Urinary bladder (tissue), 4 donors: ENCODE results near the gene PLD2. TPM values are rescaled to one million over a fixed set of nuclear protein-coding genes. Genes with fewer than 3 reads are reported as not detected.
"Not testable (repeated sequence)": the region's sequence is repeated elsewhere in the genome, so short reads cannot be mapped to it uniquely, and the experiment has no call there.

Source experiments
- DNase-seq: peaks from one replicate; pipeline ENCODE4 v3.0.0-alpha.2; 2015; ENCODE audit errors: extremely low spot score
- H3K27ac ChIP-seq: one replicate; pipeline ENCODE4 v1.5.1; 2013; ENCODE audit warnings: low read depth, mild to moderate bottlenecking, moderate library complexity
- H3K36me3 ChIP-seq: one replicate; pipeline ENCODE4 v1.6.1; 2013; ENCODE audit warnings: mild to moderate bottlenecking, moderate library complexity; ENCODE audit not compliant: insufficient read depth
- H3K4me1 ChIP-seq: one replicate; pipeline ENCODE4 v1.6.1; 2013; ENCODE audit warnings: mild to moderate bottlenecking, moderate library complexity; ENCODE audit not compliant: insufficient read depth
- H3K4me3 ChIP-seq: one replicate; pipeline ENCODE4 v1.5.1; 2013; ENCODE audit warnings: low read depth, low read length
- WGBS: extraction: QIAGEN DNeasy Blood & Tissue Kit; methylation state at CpG from one replicate; pipeline ENCODE4 v1.1.7; 2013; 5-methylcytosine and 5-hydroxymethylcytosine counted together
- polyA plus RNA-seq: library from polyadenylated mRNA; stranded (reverse); fragments of 200-250 nt; gene quantifications from one replicate; pipeline ENCODE4 v1.2.3, GENCODE V29; 2013
- total RNA-seq: library from RNA; depleted of rRNA; stranded (reverse); fragments of >200 nt; gene quantifications from one replicate; pipeline ENCODE4 v1.2.3, GENCODE V29; 2014
- donor health status: healthy with polysubstance abuse.
- donor health status: healthy.

PLD2 gene
- total and polyA plus RNA-seq, 2 donors, result 21.7 to 23.6 TPM

- no peak overlapping the region for H3K27ac ChIP-seq
- WGBS, result 2% methylated on average over 16 of the region's 16 CpGs
Measured at GRCh38 chr17:4806456-4806776, 536 bp upstream of the PLD2 start.

GRCh38 chr17:4807605-4808377 lies 839 bp downstream of the PLD2 start:
- peak overlapping the region; percentile 95 for H3K4me3 ChIP-seq
- H3K4me1 ChIP-seq, result no peaks in the 10 kb centered on the region
- H3K36me3 ChIP-seq, result no peaks in the 10 kb centered on the region
- no peak for DNase-seq
- 29% methylated on average over 32 of the region's 32 CpGs for WGBS
- H3K27ac ChIP-seq, result no peak overlapping the region

More at GRCh38 chr17:4806456-4806776, 536 bp upstream of the PLD2 start:
- no peak for DNase-seq
- peak overlapping the region; percentile 95 for H3K4me3 ChIP-seq
- H3K36me3 ChIP-seq, result no peaks in the 10 kb centered on the region
- no peaks in the 10 kb centered on the region for H3K4me1 ChIP-seq

- WGBS, result 57% methylated on average over 6 of the region's 6 CpGs
- Histone ChIP-seq H3K4me1 (no peaks in the 10 kb centered on the region), H3K36me3 (no peaks in the 10 kb centered on the region), H3K4me3 (no peak overlapping the region), H3K27ac (no peak overlapping the region)
- no peak for DNase-seq
Measured at GRCh38 chr17:4808378-4808767, 1.4 kb downstream of the PLD2 start.

GRCh38 chr17:4810696-4811290 lies 3.8 kb downstream of the PLD2 start:
- Histone ChIP-seq H3K36me3 (peaks cover 1% of the 10 kb centered on the region), H3K4me3 (no peak overlapping the region), H3K27ac (no peak overlapping the region), H3K4me1 (no peaks in the 10 kb centered on the region)
- WGBS, result 62% methylated on average over 13 of the region's 13 CpGs
- no peak for DNase-seq

DNA sequence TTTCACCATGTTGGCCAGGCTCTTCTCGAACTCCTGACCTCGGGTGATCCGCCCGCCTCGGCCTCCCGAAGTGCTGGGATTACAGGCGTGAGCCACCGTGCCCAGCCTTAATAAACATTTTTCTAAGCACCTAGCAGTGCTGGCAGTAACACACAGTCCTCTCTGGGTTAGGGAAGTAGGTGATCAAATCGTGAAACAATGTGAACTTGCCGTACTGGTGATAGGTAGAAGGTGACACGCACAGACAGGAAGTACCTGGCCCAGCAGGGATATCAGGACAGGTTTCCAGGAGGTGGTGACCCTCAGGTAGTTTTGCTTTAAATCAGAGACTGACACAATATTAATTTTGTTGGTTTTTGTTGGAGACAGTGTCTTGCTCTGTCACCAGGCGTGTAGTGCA lies 4.5 kb downstream of the PLD2 start:
- peaks cover 1% of the 10 kb centered on the region for H3K36me3 ChIP-seq
- 90% methylated on average over 12 of the region's 12 CpGs for WGBS
- no peak for DNase-seq

GRCh38 chr17:4812690-4813089 lies 5.7 kb downstream of the PLD2 start:
- peaks cover 1% of the 10 kb centered on the region for H3K36me3 ChIP-seq
- no peak for DNase-seq
- no peaks in the 10 kb centered on the region for H3K4me1 ChIP-seq
- no peak overlapping the region for H3K27ac ChIP-seq
- no peak overlapping the region for H3K4me3 ChIP-seq
- WGBS, result 88% methylated on average over 7 of the region's 7 CpGs

More for the DNA sequence above, 4.5 kb downstream of the PLD2 start:
- Histone ChIP-seq H3K27ac (no peak overlapping the region), H3K4me3 (no peak overlapping the region), H3K4me1 (no peaks in the 10 kb centered on the region)

DNA sequence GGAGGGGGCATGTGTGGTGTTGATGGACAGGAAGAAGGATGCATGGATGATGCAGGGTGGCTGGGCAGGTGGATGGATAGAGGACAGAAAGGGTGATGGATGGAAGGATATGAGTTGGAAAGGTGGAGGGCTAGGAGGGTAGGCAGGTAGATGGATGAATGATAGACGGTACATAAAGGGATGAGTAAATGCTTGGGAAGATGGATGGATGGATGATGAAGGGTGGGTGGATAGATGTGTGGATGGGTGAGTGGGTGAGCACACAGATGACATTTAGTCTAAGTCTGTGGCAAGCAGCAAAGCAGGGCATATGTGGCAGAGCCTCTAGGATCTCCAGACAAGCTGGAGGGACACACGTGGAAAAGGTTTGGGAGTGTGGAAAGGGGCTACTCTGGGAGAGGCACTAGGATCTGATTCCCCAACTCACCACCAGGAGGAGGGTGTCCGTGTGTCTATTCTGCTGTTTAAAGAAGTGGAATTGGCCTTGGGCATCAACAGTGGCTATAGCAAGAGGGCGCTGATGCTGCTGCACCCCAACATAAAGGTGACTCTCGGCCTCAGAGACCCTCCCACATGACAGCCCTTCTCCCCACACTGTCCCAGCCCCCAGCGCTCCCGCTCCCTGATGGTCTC lies 8.2 kb downstream of the PLD2 start:
- Histone ChIP-seq H3K36me3 (peaks cover 1% of the 10 kb centered on the region), H3K4me3 (no peak overlapping the region)
- 81% methylated on average over 7 of the region's 7 CpGs for WGBS

GRCh38 chr17:4816826-4817225 lies 9.9 kb downstream of the PLD2 start:
- DNase-seq, result no peak
- H3K4me3 ChIP-seq, result no peak overlapping the region
- 96% methylated on average over 13 of the region's 13 CpGs for WGBS
- no peak overlapping the region for H3K27ac ChIP-seq
- H3K36me3 ChIP-seq, result peaks cover 1% of the 10 kb centered on the region
- H3K4me1 ChIP-seq, result no peaks in the 10 kb centered on the region

More for the DNA sequence above, 8.2 kb downstream of the PLD2 start:
- no peaks in the 10 kb centered on the region for H3K4me1 ChIP-seq
- no peak for DNase-seq
- H3K27ac ChIP-seq, result no peak overlapping the region

DNA sequence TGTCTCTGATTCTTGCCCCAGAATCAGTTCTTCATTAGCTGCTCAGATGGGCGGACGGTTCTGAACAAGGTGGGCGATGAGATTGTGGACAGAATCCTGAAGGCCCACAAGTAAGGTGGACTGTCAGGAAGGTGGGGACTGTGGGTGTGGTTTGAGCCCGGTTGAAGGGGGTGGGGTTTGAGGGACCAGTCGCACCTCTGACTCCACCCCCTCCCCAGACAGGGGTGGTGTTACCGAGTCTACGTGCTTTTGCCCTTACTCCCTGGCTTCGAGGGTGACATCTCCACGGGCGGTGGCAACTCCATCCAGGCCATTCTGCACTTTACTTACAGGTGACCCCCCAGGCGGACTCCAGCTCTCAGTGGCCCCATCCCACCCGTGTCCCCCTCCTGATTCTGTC lies 11.3 kb downstream of the PLD2 start:
- 76% methylated on average over 12 of the region's 12 CpGs for WGBS
- H3K4me3 ChIP-seq, result no peak overlapping the region
- H3K4me1 ChIP-seq, result no peaks in the 10 kb centered on the region
- H3K27ac ChIP-seq, result no peak overlapping the region
- peaks cover 1% of the 10 kb centered on the region for H3K36me3 ChIP-seq
- DNase-seq, result no peak

GRCh38 chr17:4822835-4823234 lies 15.9 kb downstream of the PLD2 start:
- no peaks in the 10 kb centered on the region for H3K4me1 ChIP-seq
- peaks cover 3% of the 10 kb centered on the region for H3K36me3 ChIP-seq
- WGBS, result 72% methylated on average over 3 of the region's 3 CpGs
- DNase-seq, result no peak
- no peak overlapping the region for H3K27ac ChIP-seq
- no peak overlapping the region for H3K4me3 ChIP-seq

DNA sequence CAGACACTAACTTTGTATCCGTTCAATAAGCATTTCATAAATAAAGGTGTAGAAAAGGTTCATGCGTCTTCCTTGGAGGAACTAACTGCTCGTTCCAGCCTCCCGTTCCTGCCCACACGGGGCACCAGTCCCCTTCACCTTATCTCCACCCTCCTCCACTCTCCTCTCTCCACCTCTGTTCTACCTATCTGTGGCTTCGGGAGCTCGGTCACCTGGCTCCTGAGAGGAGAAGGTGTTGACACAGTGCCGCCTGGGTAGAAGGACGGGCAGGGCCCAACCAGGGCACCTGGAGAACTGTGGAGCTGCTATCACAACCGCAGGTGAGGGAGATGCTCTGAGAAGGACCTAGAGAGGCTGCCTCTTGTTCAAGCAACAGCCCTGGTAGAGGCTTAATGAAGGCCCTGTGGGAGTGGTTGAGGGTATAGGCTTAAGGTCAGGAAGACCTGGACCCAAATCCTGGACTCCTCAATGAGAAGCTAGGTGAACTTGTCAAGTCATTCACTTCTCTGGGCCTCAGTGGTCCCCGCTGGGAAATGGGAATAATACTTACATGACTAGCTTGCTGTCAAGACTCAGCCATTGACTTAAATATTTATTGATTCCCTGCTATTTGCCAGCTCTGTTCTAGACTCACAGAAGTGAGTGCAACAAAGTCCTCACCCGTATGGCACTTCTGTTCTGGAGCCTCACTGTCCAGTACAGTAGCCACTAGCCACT lies 16.6 kb downstream of the PLD2 start:
- DNase-seq, result no peak
- Histone ChIP-seq H3K4me3 (no peak overlapping the region), H3K4me1 (no peaks in the 10 kb centered on the region), H3K27ac (no peak overlapping the region), H3K36me3 (peaks cover 3% of the 10 kb centered on the region)
- 77% methylated on average over 12 of the region's 12 CpGs for WGBS

- Histone ChIP-seq H3K4me1 (no peaks in the 10 kb centered on the region), H3K4me3 (no peak overlapping the region), H3K27ac (no peak overlapping the region), H3K36me3 (peaks cover 3% of the 10 kb centered on the region)
- no peak for DNase-seq
- WGBS, result 65% methylated on average over 8 of the region's 8 CpGs
Measured at GRCh38 chr17:4827399-4827798, 20.4 kb downstream of the PLD2 start.

DNA sequence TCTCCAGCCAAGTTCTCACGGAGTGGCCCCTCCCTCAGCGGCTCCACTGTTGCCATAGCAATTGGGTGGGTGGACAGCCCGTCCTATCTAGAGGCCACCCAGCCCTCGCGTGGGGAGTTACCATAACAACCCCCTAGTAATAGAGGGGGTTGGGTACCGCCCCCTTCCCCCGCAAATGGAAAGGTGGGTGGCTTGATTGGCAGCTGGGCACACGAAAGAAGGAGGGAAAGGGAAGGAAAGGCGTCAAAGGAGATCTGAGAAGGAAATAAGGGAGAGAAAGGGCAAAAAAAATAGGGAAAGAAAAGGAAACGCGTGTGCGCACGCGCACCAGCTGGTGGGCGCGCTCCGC lies 25.9 kb downstream of the PLD2 start:
- 0% methylated on average over 10 of the region's 17 CpGs for WGBS
- not testable (repeated sequence) for H3K4me1 ChIP-seq, DNase-seq, H3K27ac ChIP-seq, H3K36me3 ChIP-seq
- H3K4me3 ChIP-seq, result peak overlapping the region; percentile 84
